Measurements from ENCODE around the gene TENT5C.

Gene TENT5C

DNA sequence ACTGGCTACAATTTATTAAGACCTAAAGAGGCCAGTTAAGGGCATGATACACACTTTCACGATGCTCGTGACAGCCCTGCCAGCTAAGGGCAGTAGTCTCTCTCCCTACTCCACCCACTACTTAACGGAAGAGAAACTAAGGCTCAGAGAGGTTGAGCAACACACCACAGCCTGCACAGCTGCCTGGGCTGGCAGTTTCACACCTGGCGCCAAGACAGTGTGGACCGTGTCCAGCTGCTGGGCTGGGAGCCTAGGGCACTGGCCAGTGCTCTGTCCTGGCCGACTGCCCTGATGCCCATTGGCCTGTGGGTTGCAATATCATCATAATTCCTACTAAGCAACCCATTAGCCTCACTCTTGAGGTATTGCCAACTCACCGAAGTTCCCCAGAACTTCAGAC is 27.6 kb downstream of the TENT5C start:
- in situ Hi-C loops (cut with MboI; ENCODE audit: low sequenced_read_pairs): no loop called here

DNA sequence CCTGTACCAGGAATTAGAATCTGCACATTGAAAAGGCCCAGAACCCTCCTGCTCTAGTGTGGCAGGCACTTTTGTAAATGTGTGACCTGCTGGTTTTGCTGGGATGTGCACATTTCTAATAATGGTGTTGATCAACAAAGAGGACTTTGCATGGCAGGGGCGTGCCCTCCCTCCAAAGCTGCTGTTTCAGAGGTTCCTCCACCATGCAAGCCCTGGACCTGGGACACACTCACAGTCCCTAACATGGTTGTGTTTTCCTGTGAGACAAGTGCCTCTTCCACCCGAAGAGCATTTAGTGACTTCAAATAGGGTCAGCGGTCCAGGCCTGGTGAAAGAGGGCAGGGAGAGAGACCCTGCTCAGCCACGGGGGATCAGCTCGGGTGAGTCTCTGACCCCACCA is 28.1 kb downstream of the TENT5C start:
- in situ Hi-C loops (cut with MboI; ENCODE audit: low sequenced_read_pairs): no loop called here

- in situ Hi-C loops (cut with MboI; ENCODE audit: low sequenced_read_pairs): no loop called here
Observed at GRCh38 chr1:117634631-117635030, 28.8 kb downstream of the TENT5C start.

- in situ Hi-C loops (cut with MboI; ENCODE audit: low sequenced_read_pairs): no loop called here
Observed at GRCh38 chr1:117635805-117636204, 30.0 kb downstream of the TENT5C start.

- in situ Hi-C loops (cut with MboI; ENCODE audit: low sequenced_read_pairs): no loop called here
Observed at GRCh38 chr1:117636637-117637425, 31.0 kb downstream of the TENT5C start.

DNA sequence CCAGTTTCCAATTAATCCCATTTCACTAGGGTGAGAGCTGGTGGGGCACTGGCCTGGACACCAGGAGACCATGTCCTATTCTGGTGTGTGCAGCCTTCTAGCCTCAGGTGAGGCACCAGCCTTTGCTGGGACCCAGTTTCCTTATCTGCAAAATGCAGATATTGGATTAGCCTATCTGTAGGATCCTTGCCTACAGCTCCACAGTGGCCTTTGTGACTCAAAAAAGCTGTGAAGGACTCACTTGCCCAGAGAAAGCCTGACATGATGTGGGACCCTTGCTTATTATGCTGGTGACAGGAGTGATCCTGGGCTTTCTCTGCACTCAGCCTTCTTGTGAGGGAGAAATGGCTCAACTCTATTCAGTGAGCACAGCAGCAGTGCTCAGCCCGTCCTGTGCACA is 32.3 kb downstream of the TENT5C start:
- in situ Hi-C loops (cut with MboI; ENCODE audit: low sequenced_read_pairs): no loop called here

GRCh38 chr1:117638759-117639158 is 32.9 kb downstream of the TENT5C start:
- in situ Hi-C loops (cut with MboI; ENCODE audit: low sequenced_read_pairs): no loop called here

GRCh38 chr1:117639741-117640140 is 33.9 kb downstream of the TENT5C start:
- in situ Hi-C loops (cut with MboI; ENCODE audit: low sequenced_read_pairs): no loop called here

DNA sequence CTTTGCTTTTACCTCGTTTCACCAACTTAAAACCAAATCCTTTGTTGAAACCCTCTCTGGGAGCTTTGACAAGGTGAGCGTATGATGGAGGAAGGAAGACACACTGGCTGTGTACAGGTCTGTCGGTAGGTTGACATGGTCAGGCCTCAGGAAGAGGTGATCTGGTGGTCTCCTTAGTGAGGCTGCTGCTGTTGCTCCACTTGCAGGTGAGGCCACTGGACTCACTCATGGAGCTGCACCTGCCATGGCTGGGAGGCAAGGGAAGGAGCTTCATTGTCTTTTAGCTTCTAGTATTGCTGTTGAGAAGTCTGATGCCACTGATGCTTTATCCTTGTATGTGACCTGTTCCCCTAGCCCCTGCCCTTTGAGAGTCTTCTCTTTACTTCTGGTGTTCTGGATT is 35.7 kb downstream of the TENT5C start:
- in situ Hi-C loops (cut with MboI; ENCODE audit: low sequenced_read_pairs): no loop called here

- in situ Hi-C loops (cut with MboI; ENCODE audit: low sequenced_read_pairs): no loop called here
Observed at GRCh38 chr1:117642963-117643362, 37.1 kb downstream of the TENT5C start.

DNA sequence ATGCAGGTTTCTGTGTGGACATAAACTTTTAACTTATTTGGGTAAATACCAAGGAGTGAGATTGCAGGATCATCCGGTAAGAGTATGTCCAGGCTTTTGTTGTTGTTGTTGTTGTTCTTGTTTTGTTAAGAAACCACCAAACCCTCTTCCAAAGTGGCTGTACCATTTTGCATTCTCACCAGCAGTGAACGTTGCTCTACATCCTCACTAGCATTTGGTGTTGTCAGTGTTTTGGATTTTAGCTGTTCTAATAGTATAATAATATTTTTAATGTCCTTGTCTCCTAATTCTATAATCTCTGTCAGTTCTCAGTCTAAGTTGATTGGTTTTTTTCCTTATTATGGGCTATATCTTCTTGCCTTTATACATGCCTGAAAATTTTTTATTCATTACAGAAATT is 37.8 kb downstream of the TENT5C start:
- in situ Hi-C loops (cut with MboI; ENCODE audit: low sequenced_read_pairs): no loop called here

DNA sequence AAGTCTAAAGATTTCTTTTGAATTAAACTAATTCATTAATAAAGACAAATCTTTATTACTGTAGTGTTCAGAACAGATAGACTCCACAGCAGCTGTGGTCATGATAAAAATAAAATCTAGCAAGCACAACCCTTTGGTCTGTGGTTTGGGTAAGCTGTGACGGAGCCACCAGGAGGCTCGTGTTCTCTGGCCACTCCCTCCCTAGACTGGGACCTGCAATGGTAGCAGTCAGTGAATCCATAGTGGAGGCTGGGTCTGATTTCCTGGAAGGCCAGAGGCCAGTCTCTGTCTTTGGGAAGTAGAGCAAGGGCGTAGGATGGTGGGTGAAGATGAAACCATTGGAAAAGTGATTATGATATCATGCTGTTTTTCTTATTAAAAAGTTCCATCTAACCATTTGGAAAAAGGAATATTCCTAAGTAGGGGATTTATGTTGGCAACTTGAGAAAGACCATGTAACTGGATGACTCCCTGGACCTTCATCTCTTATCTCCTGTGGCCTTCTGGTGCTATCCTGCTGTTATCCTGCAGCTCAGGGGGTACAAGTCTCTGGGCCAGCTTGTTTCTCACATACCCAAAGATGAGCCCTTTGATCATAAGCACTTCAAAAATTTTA is 39.0 kb downstream of the TENT5C start:
- in situ Hi-C loops (cut with MboI; ENCODE audit: low sequenced_read_pairs): no loop called here

GRCh38 chr1:117645343-117645742 is 39.5 kb downstream of the TENT5C start:
- in situ Hi-C loops (cut with MboI; ENCODE audit: low sequenced_read_pairs): no loop called here

DNA sequence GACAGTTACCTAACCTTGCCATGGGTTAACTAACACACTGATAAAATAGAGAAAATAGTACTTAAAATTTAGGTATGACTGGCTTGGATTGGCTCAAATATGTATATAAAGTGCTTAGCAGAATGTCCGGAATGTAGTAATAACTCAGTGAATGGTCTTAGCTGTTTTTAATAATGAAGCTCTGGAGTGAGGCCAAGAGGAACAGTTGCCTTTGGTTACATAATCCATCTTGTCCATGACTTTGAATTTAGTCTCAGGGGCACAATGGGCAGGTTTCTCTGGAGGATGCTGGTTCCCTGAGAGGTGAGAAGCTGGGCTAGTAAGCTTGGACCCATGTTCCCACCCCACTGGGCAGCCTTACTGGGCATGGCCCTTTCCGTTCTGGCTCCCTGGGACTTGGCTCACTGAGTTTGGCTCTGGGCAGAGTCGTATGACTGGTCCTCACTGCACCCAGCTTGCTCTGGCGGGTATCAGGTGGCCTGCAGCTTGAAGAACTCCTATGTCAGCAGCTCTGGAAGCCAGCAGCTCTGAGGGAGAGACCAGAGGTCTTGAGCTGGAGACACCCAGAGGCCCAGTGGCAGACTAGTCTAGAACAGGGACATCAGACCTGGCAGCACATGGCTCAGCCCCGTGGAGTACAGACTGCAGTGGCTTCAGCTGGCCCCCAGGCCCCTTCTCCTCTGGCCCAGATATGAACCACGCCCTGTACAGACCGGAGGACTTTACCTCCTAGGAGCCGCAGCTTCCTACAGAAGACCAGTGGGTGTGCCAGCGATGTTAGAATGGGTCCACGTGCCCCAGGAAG is 40.4 kb downstream of the TENT5C start:
- in situ Hi-C loops (cut with MboI; ENCODE audit: low sequenced_read_pairs): no loop called here

GRCh38 chr1:117646956-117647355 is 41.1 kb downstream of the TENT5C start:
- in situ Hi-C loops (cut with MboI; ENCODE audit: low sequenced_read_pairs): no loop called here

DNA sequence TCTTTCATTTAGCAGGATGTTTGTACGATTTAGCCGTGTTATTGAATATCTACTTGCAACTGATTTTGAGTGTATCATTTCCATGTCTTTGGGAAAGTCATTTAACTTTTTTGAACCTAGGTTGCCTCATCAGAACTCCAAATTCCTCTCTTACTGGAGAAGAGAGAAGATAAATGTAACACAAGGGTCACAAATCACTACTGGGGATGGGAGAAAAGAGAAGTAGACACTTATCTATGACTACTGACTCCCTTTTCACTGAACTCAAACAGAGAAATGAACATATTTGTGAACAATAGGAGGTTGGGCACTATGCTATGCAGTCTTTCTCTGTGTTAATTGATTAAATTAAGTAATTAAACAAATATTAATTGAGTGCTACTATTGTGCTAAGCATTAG is 42.2 kb downstream of the TENT5C start:
- in situ Hi-C loops (cut with MboI; ENCODE audit: low sequenced_read_pairs): no loop called here

- in situ Hi-C loops (cut with MboI; ENCODE audit: low sequenced_read_pairs): no loop called here
Observed at GRCh38 chr1:117650840-117651568, 45.2 kb downstream of the TENT5C start.

DNA sequence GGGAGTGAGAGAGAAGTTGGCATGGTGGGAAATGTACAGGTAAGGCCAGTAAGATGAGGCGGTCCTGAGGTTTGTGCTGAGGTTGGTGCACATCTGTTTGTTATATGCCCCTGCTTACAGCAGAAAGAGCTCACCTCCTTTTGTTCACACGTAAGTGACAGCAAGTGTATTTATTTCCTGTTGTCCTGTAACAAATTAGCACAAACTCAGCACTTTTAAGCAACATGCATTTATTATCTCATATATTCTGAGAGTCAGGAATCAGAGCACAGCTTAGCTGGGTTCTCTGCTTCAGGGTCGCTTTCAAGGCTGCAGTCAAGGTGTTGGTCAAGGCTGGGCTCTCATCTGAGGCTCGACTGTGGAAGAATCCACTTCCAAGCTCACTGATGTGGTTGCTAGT is 45.8 kb downstream of the TENT5C start:
- in situ Hi-C loops (cut with MboI; ENCODE audit: low sequenced_read_pairs): no loop called here

GRCh38 chr1:117652421-117652820 is 46.6 kb downstream of the TENT5C start:
- in situ Hi-C loops (cut with MboI; ENCODE audit: low sequenced_read_pairs): no loop called here

GRCh38 chr1:117653195-117653594 is 47.3 kb downstream of the TENT5C start:
- in situ Hi-C loops (cut with MboI; ENCODE audit: low sequenced_read_pairs): no loop called here
